Measurements from ENCODE around the gene HYI.

- TF ChIP-seq CTCF (IDR thresholded peaks at IDR 0.05) (no peak), POLR2AphosphoS5 (IDR thresholded peaks at IDR 0.05; ENCODE audit: insufficient read depth in 1 of 2, low read depth in 1 of 2) (no peak), POLR2A (IDR thresholded peaks at IDR 0.05) (no peak)
Measured at GRCh38 chr1:43431676-43432075, 22.1 kb downstream of the HYI start.

Data from vagina (tissue), 2 donors.